Peyer's patch (tissue), 4 donors: ENCODE results near the gene TMCC1.

Experiments used
- CTCF ChIP-seq, 6 experiments: fragments of 450-650 bp in 4 of 6; fragments of 200-600 bp in 2 of 6; sonication (generic) in 1 of 6; IDR thresholded peaks; one replicate each; pipeline ENCODE4 v1.5.1; 2017 to 2019; ENCODE audit warnings: antibody characterized with exemption in 6 of 6, mild to moderate bottlenecking in 3 of 6, moderate library complexity in 1 of 6
- POLR2A ChIP-seq, 2 donors: fragments of 450-650 bp; IDR thresholded peaks; one replicate each; pipeline ENCODE4 v1.5.1; 2017; ENCODE audit warnings: antibody characterized with exemption in 2 of 2, mild to moderate bottlenecking in 2 of 2, moderate library complexity in 2 of 2

GRCh38 chr3:129655291-129655700 is 238.2 kb downstream of the TMCC1 start:
- no peak for TF ChIP-seq CTCF (IDR thresholded peaks at IDR 0.05)
- TF ChIP-seq POLR2A (IDR thresholded peaks at IDR 0.05): no peak
